H9 (cell line): Measurements from ENCODE around the gene NBEAL1. TPM values are rescaled to one million over a fixed set of nuclear protein-coding genes. Genes with fewer than 3 reads are reported as not detected.

ENCODE experiments used
- DNase-seq: peaks from one replicate; pipeline ENCODE4 v3.0.0-alpha.2; 2017
- H2AFZ ChIP-seq: one replicate; pipeline ENCODE4 v1.6.1; 2013; ENCODE audit warnings: mild to moderate bottlenecking, low read length, control low read depth, moderate library complexity
- H2AK5ac ChIP-seq: 2 replicates; pipeline ENCODE4 v1.6.1; 2013; ENCODE audit warnings: low read length, control low read depth, mixed read lengths; ENCODE audit not compliant: insufficient read length
- H2BK120ac ChIP-seq: one replicate; pipeline ENCODE4 v1.6.1; 2013; ENCODE audit warnings: low read depth, mild to moderate bottlenecking, low read length, control low read depth, inconsistent platforms; ENCODE audit not compliant: poor library complexity, severe bottlenecking
- H2BK12ac ChIP-seq: 2 replicates; pipeline ENCODE4 v1.6.1; 2013; ENCODE audit warnings: low read length, control low read depth, mixed read lengths, low read depth; ENCODE audit not compliant: insufficient read length
- H2BK15ac ChIP-seq: 2 replicates; pipeline ENCODE4 v1.6.1; 2013; ENCODE audit warnings: low read depth, low read length, control low read depth
- H2BK20ac ChIP-seq: one replicate; pipeline ENCODE4 v1.6.1; 2013; ENCODE audit warnings: low read depth, mild to moderate bottlenecking, low read length, control low read depth, inconsistent platforms; ENCODE audit not compliant: poor library complexity, severe bottlenecking
- H2BK5ac ChIP-seq: 2 replicates; pipeline ENCODE4 v1.6.1; 2013; ENCODE audit warnings: low read length, control low read depth, mixed read lengths; ENCODE audit not compliant: insufficient read length
- H3K14ac ChIP-seq: 2 replicates; pipeline ENCODE4 v1.6.1; 2013; ENCODE audit warnings: low read length, control low read depth; ENCODE audit not compliant: insufficient read depth
- H3K18ac ChIP-seq: 2 replicates; pipeline ENCODE4 v1.6.1; 2013; ENCODE audit warnings: low read depth, mild to moderate bottlenecking, mixed read lengths, low read length, control low read depth; ENCODE audit not compliant: insufficient read length
- H3K23ac ChIP-seq: 2 replicates; pipeline ENCODE4 v1.6.1; 2013; ENCODE audit warnings: low read length, control low read depth, mixed read lengths, low read depth; ENCODE audit not compliant: insufficient read length
- H3K23me2 ChIP-seq: 2 replicates; pipeline ENCODE4 v1.6.1; 2013; ENCODE audit warnings: low read depth, mild to moderate bottlenecking, mixed read lengths, low read length, control low read depth; ENCODE audit not compliant: insufficient read length, poor library complexity, severe bottlenecking
- H3K27ac ChIP-seq: 2 replicates; pipeline ENCODE4 v1.5.1; 2013; ENCODE audit warnings: low read length, control low read depth, mixed read lengths, low read depth; ENCODE audit not compliant: insufficient read length
- H3K27me3 ChIP-seq: 2 replicates; pipeline ENCODE4 v1.6.1; 2013; ENCODE audit warnings: low read length, control low read depth, inconsistent platforms; ENCODE audit not compliant: insufficient read depth
- H3K4ac ChIP-seq: 2 replicates; pipeline ENCODE4 v1.6.1; 2013; ENCODE audit warnings: low read depth, mild to moderate bottlenecking, control low read depth, inconsistent platforms, low read length, moderate library complexity
- H3K4me1 ChIP-seq: 2 replicates; pipeline ENCODE4 v1.6.1; 2013; ENCODE audit warnings: low read length, control low read depth, inconsistent platforms; ENCODE audit not compliant: insufficient read depth
- H3K4me2 ChIP-seq: 2 replicates; pipeline ENCODE4 v1.6.1; 2013; ENCODE audit warnings: low read length, control low read depth, mixed read lengths; ENCODE audit not compliant: insufficient read length, insufficient read depth
- H3K56ac ChIP-seq: 2 replicates; pipeline ENCODE4 v1.6.1; 2013; ENCODE audit warnings: low read depth, mild to moderate bottlenecking, mixed read lengths, low read length, control low read depth; ENCODE audit not compliant: insufficient read length
- H3K79me1 ChIP-seq: 2 replicates; pipeline ENCODE4 v1.6.1; 2013; ENCODE audit warnings: low read depth, mild to moderate bottlenecking, moderate library complexity, low read length, control low read depth, inconsistent platforms; ENCODE audit not compliant: insufficient read depth, poor library complexity, severe bottlenecking
- H3K79me2 ChIP-seq: 2 replicates; pipeline ENCODE4 v1.6.1; 2013; ENCODE audit warnings: low read length, control low read depth, inconsistent platforms; ENCODE audit not compliant: insufficient read depth
- H3K9ac ChIP-seq: 2 replicates; pipeline ENCODE4 v1.6.1; 2013; ENCODE audit warnings: low read length, control low read depth, mixed read lengths; ENCODE audit not compliant: insufficient read length; ENCODE audit errors: extremely low read depth
- H3K9me3 ChIP-seq: one replicate; pipeline ENCODE4 v1.6.1; 2013; ENCODE audit warnings: low read depth, low read length, inconsistent platforms; ENCODE audit not compliant: control insufficient read depth
- H3T11ph ChIP-seq: one replicate; pipeline ENCODE4 v1.6.1; 2013; ENCODE audit warnings: mild to moderate bottlenecking, low read length, control low read depth, inconsistent platforms
- H4K20me1 ChIP-seq: one replicate; pipeline ENCODE4 v1.6.1; 2013; ENCODE audit not compliant: control insufficient read depth, insufficient read length, insufficient read depth
- H4K5ac ChIP-seq: 2 replicates; pipeline ENCODE4 v1.6.1; 2013; ENCODE audit warnings: low read depth, mild to moderate bottlenecking, mixed read lengths, low read length, control low read depth; ENCODE audit not compliant: insufficient read length
- H4K8ac ChIP-seq: replicated peaks from 2 replicates; pipeline ENCODE4 v1.6.1; 2013; ENCODE audit warnings: low read length, control low read depth, mixed read lengths, low read depth; ENCODE audit not compliant: insufficient read length
- H4K91ac ChIP-seq: 2 replicates; pipeline ENCODE4 v1.6.1; 2013; ENCODE audit warnings: low read depth, mild to moderate bottlenecking, moderate library complexity, mixed read lengths, low read length, control low read depth; ENCODE audit not compliant: insufficient read length
- H3K27ac Mint-ChIP-seq, 3 experiments: 2 replicates in 2 of 3; 3 replicates in 1 of 3; pipeline ENCODE4 v1.8.0; 2020 to 2021; ENCODE audit warnings: mixed read lengths in 3 of 3, mild to moderate bottlenecking in 1 of 3, moderate library complexity in 1 of 3
- H3K27me3 Mint-ChIP-seq: 2 replicates; pipeline ENCODE4 v1.8.0; 2021; ENCODE audit warnings: low read depth, mild to moderate bottlenecking, moderate library complexity, mixed read lengths
- H3K36me3 Mint-ChIP-seq, 3 experiments: 2 replicates in 2 of 3; 3 replicates in 1 of 3; pipeline ENCODE4 v1.8.0; 2020 to 2021; ENCODE audit warnings: low read depth in 3 of 3, mixed read lengths in 3 of 3; ENCODE audit not compliant: insufficient read depth in 1 of 3
- H3K4me1 Mint-ChIP-seq, 2 experiments: 2 replicates each; pipeline ENCODE4 v1.8.0; 2020; ENCODE audit warnings: mixed read lengths in 2 of 2
- H3K4me3 Mint-ChIP-seq, 2 experiments: 2 replicates in 1 of 2; 3 replicates in 1 of 2; pipeline ENCODE4 v1.8.0; 2020 to 2021; ENCODE audit warnings: mild to moderate bottlenecking in 2 of 2, mixed read lengths in 2 of 2, moderate library complexity in 1 of 2
- H3K9me3 Mint-ChIP-seq, 2 experiments: 2 replicates in 1 of 2; 3 replicates in 1 of 2; pipeline ENCODE4 v1.8.0; 2020; ENCODE audit warnings: mild to moderate bottlenecking in 2 of 2, mixed read lengths in 2 of 2, moderate library complexity in 1 of 2
- WGBS: extraction: QIAGEN DNeasy Blood & Tissue Kit; methylation state at CpG from one replicate; pipeline ENCODE4 v1.1.7; 2013; ENCODE audit warnings: missing lambda C conversion rate, low lambda C conversion rate, mixed read lengths; ENCODE audit not compliant: insufficient read length; ENCODE audit errors: extremely low coverage; 5-methylcytosine and 5-hydroxymethylcytosine counted together
- total RNA-seq: library from RNA; stranded (reverse); gene quantifications from 2 replicates; pipeline ENCODE4 v1.2.1, GENCODE V29; 2021
- TF ChIP-seq, protein P1 (sequence below): fragments of 200-600 bp; sonication (generic); conservative IDR thresholded peaks from 3 replicates; pipeline ENCODE4 v1.8.0; 2021; ENCODE audit warnings: antibody characterized with exemption, mild to moderate bottlenecking

NBEAL1 gene
- total RNA-seq, 1 experiment from 2014 or later: 10.1 TPM

DNA sequence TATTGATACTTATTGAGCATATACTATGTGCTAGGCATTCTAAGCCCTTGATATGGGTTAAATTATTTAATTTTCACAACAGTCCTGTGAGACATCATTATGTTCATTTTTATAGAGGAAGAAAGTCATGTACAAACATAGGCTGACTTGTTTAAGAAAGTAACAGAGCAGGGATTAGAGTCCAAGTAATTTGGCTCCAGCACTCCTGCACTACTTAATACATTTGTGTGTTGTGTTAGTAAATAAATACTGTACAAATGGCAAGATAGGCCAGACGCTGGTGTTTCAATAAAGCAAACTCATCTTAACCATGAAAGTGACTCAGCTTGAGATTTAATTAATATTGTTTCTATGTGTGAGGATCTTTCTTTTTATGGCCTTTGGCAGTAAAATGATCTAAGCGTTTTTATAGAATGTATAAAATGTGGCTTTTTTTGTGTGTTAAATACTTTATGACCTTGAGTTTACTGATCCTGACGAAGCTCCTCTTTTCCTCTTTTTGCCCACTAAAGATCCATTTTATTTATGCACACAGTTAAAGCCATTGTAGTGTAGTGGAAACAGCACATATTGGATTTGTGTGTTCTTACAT lies 21.3 kb downstream of the NBEAL1 start:
- Histone ChIP-seq H2BK120ac (no peak overlapping the region), H3K9me3 (no peaks in the 10 kb centered on the region), H3K79me2 (no peaks in the 10 kb centered on the region), H4K8ac (no peak overlapping the region), H4K20me1 (no peaks in the 10 kb centered on the region), H2AFZ (no peak overlapping the region), H3K4ac (no peak overlapping the region), H3K4me2 (no peak overlapping the region), H3K14ac (no peak overlapping the region), H2AK5ac (no peak overlapping the region), H3K4me1 (no peaks in the 10 kb centered on the region), H3K18ac (no peak overlapping the region), H2BK5ac (no peak overlapping the region), H3T11ph (no peak overlapping the region), H3K23ac (no peak overlapping the region), H4K91ac (no peak overlapping the region), H4K5ac (no peak overlapping the region), H3K23me2 (no peaks in the 10 kb centered on the region), H2BK15ac (no peak overlapping the region), H3K79me1 (no peaks in the 10 kb centered on the region), H3K27me3 (no peaks in the 10 kb centered on the region), H3K27ac (no peak overlapping the region), H3K9ac (no peak overlapping the region), H2BK20ac (no peak overlapping the region), H2BK12ac (no peak overlapping the region), H3K56ac (no peak overlapping the region)
- Mint-ChIP-seq H3K4me3 (no peak overlapping the region), H3K4me1 (peaks cover 3 to 8% of the 10 kb centered on the region in 2 experiments), H3K27me3 (no peaks in the 10 kb centered on the region), H3K27ac (no peak overlapping the region; a peak in 1 of 7 replicates), H3K9me3 (peaks cover 3% of the 10 kb centered on the region in 2 experiments; a peak in 2 of 5 replicates), H3K36me3 (peaks cover 3 to 5% (median 3%) of the 10 kb centered on the region in 3 experiments; a peak in 4 of 7 replicates)
- TF ChIP-seq, protein P1, sequence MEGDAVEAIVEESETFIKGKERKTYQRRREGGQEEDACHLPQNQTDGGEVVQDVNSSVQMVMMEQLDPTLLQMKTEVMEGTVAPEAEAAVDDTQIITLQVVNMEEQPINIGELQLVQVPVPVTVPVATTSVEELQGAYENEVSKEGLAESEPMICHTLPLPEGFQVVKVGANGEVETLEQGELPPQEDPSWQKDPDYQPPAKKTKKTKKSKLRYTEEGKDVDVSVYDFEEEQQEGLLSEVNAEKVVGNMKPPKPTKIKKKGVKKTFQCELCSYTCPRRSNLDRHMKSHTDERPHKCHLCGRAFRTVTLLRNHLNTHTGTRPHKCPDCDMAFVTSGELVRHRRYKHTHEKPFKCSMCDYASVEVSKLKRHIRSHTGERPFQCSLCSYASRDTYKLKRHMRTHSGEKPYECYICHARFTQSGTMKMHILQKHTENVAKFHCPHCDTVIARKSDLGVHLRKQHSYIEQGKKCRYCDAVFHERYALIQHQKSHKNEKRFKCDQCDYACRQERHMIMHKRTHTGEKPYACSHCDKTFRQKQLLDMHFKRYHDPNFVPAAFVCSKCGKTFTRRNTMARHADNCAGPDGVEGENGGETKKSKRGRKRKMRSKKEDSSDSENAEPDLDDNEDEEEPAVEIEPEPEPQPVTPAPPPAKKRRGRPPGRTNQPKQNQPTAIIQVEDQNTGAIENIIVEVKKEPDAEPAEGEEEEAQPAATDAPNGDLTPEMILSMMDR: no peak
- no CpG with 5 or more reads among the region's 3 CpGs for WGBS
- DNase-seq: no peak
